Activated naive CD4-positive, alpha-beta T cell treated with anti-CD3 and anti-CD28 coated beads for 36 hours (primary cell): ENCODE measurements around the gene SCNN1A. TPM values are rescaled to one million over a fixed set of nuclear protein-coding genes. Genes with fewer than 3 reads are reported as not detected.

Source experiments
- CTCF ChIA-PET: fragments of 350-600 bp; sonication (Branson Sonifier 250); formaldehyde crosslinking; loops from one replicate; lab custom pipeline; 2021; ENCODE audit warnings: antibody characterized with exemption; lab: Charles Lee
- DNase-seq: peaks from one replicate; pipeline ENCODE4 v3.0.0-alpha.2; 2020
- H3K27ac Mint-ChIP-seq: one replicate; pipeline ENCODE4 v1.8.0; 2021; ENCODE audit warnings: mild to moderate bottlenecking, mixed read lengths
- H3K27me3 Mint-ChIP-seq: one replicate; pipeline ENCODE4 v1.8.0; 2021; ENCODE audit warnings: low read depth, mixed read lengths
- H3K36me3 Mint-ChIP-seq: one replicate; pipeline ENCODE4 v1.8.0; 2021; ENCODE audit warnings: low read depth, mixed read lengths
- H3K4me1 Mint-ChIP-seq: one replicate; pipeline ENCODE4 v1.8.0; 2021; ENCODE audit warnings: low read depth, mixed read lengths
- H3K4me3 Mint-ChIP-seq: one replicate; pipeline ENCODE4 v1.8.0; 2021; ENCODE audit warnings: mild to moderate bottlenecking, moderate library complexity, mixed read lengths
- H3K9me3 Mint-ChIP-seq: one replicate; pipeline ENCODE4 v1.8.0; 2021; ENCODE audit warnings: mixed read lengths
- intact Hi-C: fragments of 100-400 bp; cut with micrococcal nuclease; formaldehyde crosslinking; loops from one replicate; pipeline ENCODE4 v1.15.1; 2023
- total RNA-seq, 2 experiments: library from RNA; stranded (reverse); gene quantifications; one replicate each; pipeline ENCODE4 v1.2.3, GENCODE V29; 2021

Gene SCNN1A
- total RNA-seq, 2 experiments from 2014 or later, result 0.20 to 0.67 TPM

DNA sequence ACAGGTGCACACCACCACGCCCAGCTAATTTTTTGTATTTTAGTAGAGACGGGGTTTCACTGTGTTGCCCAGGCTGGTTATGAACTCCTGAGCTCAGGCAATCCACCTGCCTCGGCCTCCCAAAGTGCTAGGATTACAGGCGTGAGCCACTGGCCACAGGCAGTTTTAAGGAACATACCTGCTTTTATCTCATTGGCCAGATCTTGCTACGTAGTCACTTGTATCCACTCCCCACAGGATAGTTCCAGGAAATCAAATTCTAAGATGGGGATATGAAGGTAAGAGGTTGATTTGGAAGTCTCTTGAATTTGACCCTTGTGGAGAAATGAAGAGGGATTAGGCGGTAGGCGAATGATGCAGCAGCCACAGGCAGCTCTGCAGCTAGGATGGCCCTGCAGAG lies 73.6 kb downstream of the SCNN1A start:
- Mint-ChIP-seq H3K9me3 (no peaks in the 10 kb centered on the region), H3K27me3 (no peaks in the 10 kb centered on the region), H3K27ac (no peak overlapping the region), H3K4me3 (no peak overlapping the region), H3K4me1 (no peaks in the 10 kb centered on the region), H3K36me3 (no peaks in the 10 kb centered on the region)
- CTCF ChIA-PET, result interaction anchor here (0.7 kb wide), 1 partner anchor 40 kb away, joined by 3 read pairs; no protein-coding TSS in a partner anchor
- intact Hi-C loops, result no loop called here
- no peak for DNase-seq

DNA sequence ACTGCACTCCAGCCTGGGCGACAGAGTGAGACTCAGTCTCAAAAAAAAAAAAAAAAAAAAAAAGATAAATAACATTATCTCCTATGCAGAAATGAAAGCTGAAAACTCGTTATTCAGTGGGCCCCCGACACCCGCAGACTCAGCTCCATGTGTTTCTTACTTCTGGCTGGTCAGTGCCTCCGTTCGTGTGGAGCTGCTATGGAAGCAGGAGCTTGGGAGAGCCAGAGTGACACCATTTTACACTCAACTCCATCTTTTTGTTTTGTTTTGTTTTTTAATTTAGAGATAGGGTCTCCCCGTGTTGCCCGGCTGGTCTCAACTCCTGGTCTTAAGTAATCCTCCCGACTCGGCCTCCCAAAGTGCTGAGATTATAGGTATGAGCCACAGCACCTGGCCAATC lies 78.2 kb downstream of the SCNN1A start:
- no peaks in the 10 kb centered on the region for H3K27me3 Mint-ChIP-seq

More for the DNA sequence above, 78.2 kb downstream of the SCNN1A start:
- no peak for DNase-seq
- Mint-ChIP-seq H3K27ac (no peak overlapping the region), H3K9me3 (no peaks in the 10 kb centered on the region), H3K36me3 (no peaks in the 10 kb centered on the region), H3K4me1 (no peaks in the 10 kb centered on the region), H3K4me3 (no peak overlapping the region)
- CTCF ChIA-PET, result interaction anchor here (0.7 kb wide), 1 partner anchor 18 kb away, joined by 3 read pairs; no protein-coding TSS in a partner anchor
- intact Hi-C loops, result no loop called here

Other genes starting within 250 kb of the SCNN1A start
- gene CD9, start 175.2 kb downstream of the SCNN1A start, total RNA-seq, result 1 to 10 TPM; 3.1 to 3.3 TPM
- gene PLEKHG6, start 64.9 kb downstream of the SCNN1A start, total RNA-seq, result not detected
- gene TNFRSF1A, start 33.5 kb downstream of the SCNN1A start, total RNA-seq, result 10 to 100 TPM; 38.1 to 41.3 TPM
- gene LTBR, start 8.6 kb upstream of the SCNN1A start, total RNA-seq, result 1 to 10 TPM; 2.1 to 3.1 TPM
- 10 to 100 TPM; 48.1 to 56.7 TPM for gene CD27, start 69.4 kb upstream of the SCNN1A start, total RNA-seq
- gene TAPBPL, start 76.5 kb upstream of the SCNN1A start, total RNA-seq, result 10 to 100 TPM; 27.9 to 28.0 TPM
- gene VAMP1, start 95.1 kb upstream of the SCNN1A start, total RNA-seq, result 10 to 100 TPM; 31.9 to 33.5 TPM
- gene MRPL51, start 117.7 kb upstream of the SCNN1A start, total RNA-seq, result 100 to 1,000 TPM; 273 to 278 TPM
- 100 to 1,000 TPM; 252 to 261 TPM for gene NCAPD2, start 118.5 kb upstream of the SCNN1A start, total RNA-seq
- gene GAPDH, start 159.0 kb upstream of the SCNN1A start, total RNA-seq, result 1,000 to 10,000 TPM; 6,537 to 6,787 TPM
- 1 to 10 TPM; 8.0 to 9.0 TPM for gene IFFO1, start 180.5 kb upstream of the SCNN1A start, total RNA-seq
- 10 to 100 TPM; 61.3 to 62.9 TPM for gene NOP2, start 192.7 kb upstream of the SCNN1A start, total RNA-seq
- gene CHD4, start 231.8 kb upstream of the SCNN1A start, total RNA-seq, result 100 to 1,000 TPM; 232 to 245 TPM